KMS-11 (cell line): ENCODE measurements around the gene ITGB5.

Source experiments
- H2AFZ ChIP-seq: fragments of 200-600 bp; sonication (generic); 2 replicates; pipeline ENCODE4 v1.6.1; 2016; ENCODE audit warnings: antibody characterized with exemption, mixed run types, low read depth
- H3K27ac ChIP-seq: fragments of 200-600 bp; sonication (generic); 2 replicates; pipeline ENCODE4 v1.6.1; 2016; ENCODE audit warnings: mild to moderate bottlenecking, mixed run types
- H3K27me3 ChIP-seq: fragments of 200-600 bp; sonication (generic); 2 replicates; pipeline ENCODE4 v1.6.1; 2017; ENCODE audit warnings: mild to moderate bottlenecking, low read depth, mixed run types, moderate library complexity; ENCODE audit not compliant: insufficient read depth
- H3K36me3 ChIP-seq: fragments of 200-600 bp; sonication (generic); 2 replicates; pipeline ENCODE4 v1.6.1; 2017; ENCODE audit warnings: mild to moderate bottlenecking, mixed run types; ENCODE audit not compliant: insufficient read depth
- H3K4me1 ChIP-seq: fragments of 200-600 bp; sonication (generic); 2 replicates; pipeline ENCODE4 v1.6.1; 2016; ENCODE audit warnings: mild to moderate bottlenecking, low read depth, mixed run types; ENCODE audit not compliant: poor library complexity, severe bottlenecking
- H3K4me2 ChIP-seq: fragments of 200-600 bp; sonication (generic); 2 replicates; pipeline ENCODE4 v1.7.0; 2016; ENCODE audit warnings: mild to moderate bottlenecking, mixed run types
- H3K4me3 ChIP-seq: fragments of 200-600 bp; sonication (generic); IDR thresholded peaks from 2 replicates; pipeline ENCODE4 v1.6.1; 2017; ENCODE audit warnings: low read depth, low read length, mixed read lengths; ENCODE audit not compliant: insufficient read depth
- H3K79me2 ChIP-seq: fragments of 200-600 bp; sonication (generic); 2 replicates; pipeline ENCODE4 v1.6.1; 2016; ENCODE audit warnings: low read depth, mixed run types; ENCODE audit not compliant: insufficient read depth
- H3K9ac ChIP-seq: fragments of 200-600 bp; sonication (generic); 2 replicates; pipeline ENCODE4 v1.6.1; 2016; ENCODE audit warnings: mild to moderate bottlenecking, mixed run types
- H4K20me1 ChIP-seq: fragments of 200-600 bp; sonication (generic); 2 replicates; pipeline ENCODE4 v1.6.1; 2016; ENCODE audit warnings: mild to moderate bottlenecking, mixed run types; ENCODE audit not compliant: insufficient read depth
- CTCF ChIP-seq: fragments of 200-600 bp; sonication (generic); conservative IDR thresholded peaks from 2 replicates; pipeline ENCODE4 v1.6.1; 2017; ENCODE audit warnings: low read depth, mild to moderate bottlenecking, antibody characterized with exemption, low read length, moderate library complexity, mixed read lengths

Gene ITGB5

GRCh38 chr3:124903896-124904834 lies 17.0 kb upstream of the ITGB5 start:
- Histone ChIP-seq H3K27ac (no peak overlapping the region), H3K36me3 (no peaks in the 10 kb centered on the region), H4K20me1 (no peaks in the 10 kb centered on the region), H3K79me2 (peaks cover 4% of the 10 kb centered on the region; the same call in 1 of the 2 replicates), H3K9ac (no peak overlapping the region), H3K4me1 (peaks cover 16% of the 10 kb centered on the region), H3K4me3 (no peak overlapping the region), H3K27me3 (no peaks in the 10 kb centered on the region), H3K4me2 (no peak overlapping the region), H2AFZ (no peak overlapping the region)
- no peak for TF ChIP-seq CTCF

- Histone ChIP-seq H3K4me3 (no peak overlapping the region), H3K79me2 (peaks cover 4% of the 10 kb centered on the region; the same call in 1 of the 2 replicates), H4K20me1 (no peaks in the 10 kb centered on the region), H2AFZ (no peak overlapping the region), H3K27me3 (no peaks in the 10 kb centered on the region), H3K36me3 (no peaks in the 10 kb centered on the region), H3K27ac (no peak overlapping the region), H3K9ac (no peak overlapping the region), H3K4me1 (peaks cover 16% of the 10 kb centered on the region), H3K4me2 (no peak overlapping the region)
- no peak for TF ChIP-seq CTCF
Measured at GRCh38 chr3:124896824-124897526, 9.8 kb upstream of the ITGB5 start.

- Histone ChIP-seq H3K79me2 (peaks cover 3% of the 10 kb centered on the region; the same call in 1 of the 2 replicates), H3K4me2 (no peak overlapping the region), H3K27me3 (no peaks in the 10 kb centered on the region), H4K20me1 (no peaks in the 10 kb centered on the region), H3K36me3 (no peaks in the 10 kb centered on the region), H2AFZ (no peak overlapping the region), H3K9ac (no peak overlapping the region), H3K4me1 (peaks cover 5% of the 10 kb centered on the region), H3K27ac (no peak overlapping the region), H3K4me3 (no peak overlapping the region)
- no peak for TF ChIP-seq CTCF
Measured at GRCh38 chr3:124895756-124896155, 8.6 kb upstream of the ITGB5 start.

- no peak for TF ChIP-seq CTCF
- Histone ChIP-seq H2AFZ (no peak overlapping the region), H3K4me1 (no peaks in the 10 kb centered on the region), H3K4me3 (no peak overlapping the region), H3K79me2 (no peaks in the 10 kb centered on the region), H3K36me3 (no peaks in the 10 kb centered on the region), H3K9ac (no peak overlapping the region), H3K4me2 (no peak overlapping the region), H3K27ac (no peak overlapping the region), H4K20me1 (no peaks in the 10 kb centered on the region), H3K27me3 (no peaks in the 10 kb centered on the region)
Measured at GRCh38 chr3:124893526-124893925, 6.4 kb upstream of the ITGB5 start.
